H9 (cell line): ENCODE measurements around the gene ARPP19. TPM values are rescaled to one million over a fixed set of nuclear protein-coding genes. Genes with fewer than 3 reads are reported as not detected.

Experiments used
- DNase-seq: peaks from one replicate; pipeline ENCODE4 v3.0.0-alpha.2; 2017
- H2AFZ ChIP-seq: one replicate; pipeline ENCODE4 v1.6.1; 2013; ENCODE audit warnings: mild to moderate bottlenecking, low read length, control low read depth, moderate library complexity
- H2AK5ac ChIP-seq: 2 replicates; pipeline ENCODE4 v1.6.1; 2013; ENCODE audit warnings: low read length, control low read depth, mixed read lengths; ENCODE audit not compliant: insufficient read length
- H2BK120ac ChIP-seq: one replicate; pipeline ENCODE4 v1.6.1; 2013; ENCODE audit warnings: low read depth, mild to moderate bottlenecking, low read length, control low read depth, inconsistent platforms; ENCODE audit not compliant: poor library complexity, severe bottlenecking
- H2BK12ac ChIP-seq: 2 replicates; pipeline ENCODE4 v1.6.1; 2013; ENCODE audit warnings: low read length, control low read depth, mixed read lengths, low read depth; ENCODE audit not compliant: insufficient read length
- H2BK15ac ChIP-seq: 2 replicates; pipeline ENCODE4 v1.6.1; 2013; ENCODE audit warnings: low read depth, low read length, control low read depth
- H2BK20ac ChIP-seq: one replicate; pipeline ENCODE4 v1.6.1; 2013; ENCODE audit warnings: low read depth, mild to moderate bottlenecking, low read length, control low read depth, inconsistent platforms; ENCODE audit not compliant: poor library complexity, severe bottlenecking
- H2BK5ac ChIP-seq: 2 replicates; pipeline ENCODE4 v1.6.1; 2013; ENCODE audit warnings: low read length, control low read depth, mixed read lengths; ENCODE audit not compliant: insufficient read length
- H3K14ac ChIP-seq: 2 replicates; pipeline ENCODE4 v1.6.1; 2013; ENCODE audit warnings: low read length, control low read depth; ENCODE audit not compliant: insufficient read depth
- H3K18ac ChIP-seq: 2 replicates; pipeline ENCODE4 v1.6.1; 2013; ENCODE audit warnings: low read depth, mild to moderate bottlenecking, mixed read lengths, low read length, control low read depth; ENCODE audit not compliant: insufficient read length
- H3K23ac ChIP-seq: 2 replicates; pipeline ENCODE4 v1.6.1; 2013; ENCODE audit warnings: low read length, control low read depth, mixed read lengths, low read depth; ENCODE audit not compliant: insufficient read length
- H3K23me2 ChIP-seq: 2 replicates; pipeline ENCODE4 v1.6.1; 2013; ENCODE audit warnings: low read depth, mild to moderate bottlenecking, mixed read lengths, low read length, control low read depth; ENCODE audit not compliant: insufficient read length, poor library complexity, severe bottlenecking
- H3K27ac ChIP-seq: 2 replicates; pipeline ENCODE4 v1.5.1; 2013; ENCODE audit warnings: low read length, control low read depth, mixed read lengths, low read depth; ENCODE audit not compliant: insufficient read length
- H3K27me3 ChIP-seq: 2 replicates; pipeline ENCODE4 v1.6.1; 2013; ENCODE audit warnings: low read length, control low read depth, inconsistent platforms; ENCODE audit not compliant: insufficient read depth
- H3K4ac ChIP-seq: 2 replicates; pipeline ENCODE4 v1.6.1; 2013; ENCODE audit warnings: low read depth, mild to moderate bottlenecking, control low read depth, inconsistent platforms, low read length, moderate library complexity
- H3K4me1 ChIP-seq: 2 replicates; pipeline ENCODE4 v1.6.1; 2013; ENCODE audit warnings: low read length, control low read depth, inconsistent platforms; ENCODE audit not compliant: insufficient read depth
- H3K4me2 ChIP-seq: 2 replicates; pipeline ENCODE4 v1.6.1; 2013; ENCODE audit warnings: low read length, control low read depth, mixed read lengths; ENCODE audit not compliant: insufficient read length, insufficient read depth
- H3K56ac ChIP-seq: 2 replicates; pipeline ENCODE4 v1.6.1; 2013; ENCODE audit warnings: low read depth, mild to moderate bottlenecking, mixed read lengths, low read length, control low read depth; ENCODE audit not compliant: insufficient read length
- H3K79me1 ChIP-seq: 2 replicates; pipeline ENCODE4 v1.6.1; 2013; ENCODE audit warnings: low read depth, mild to moderate bottlenecking, moderate library complexity, low read length, control low read depth, inconsistent platforms; ENCODE audit not compliant: insufficient read depth, poor library complexity, severe bottlenecking
- H3K79me2 ChIP-seq: 2 replicates; pipeline ENCODE4 v1.6.1; 2013; ENCODE audit warnings: low read length, control low read depth, inconsistent platforms; ENCODE audit not compliant: insufficient read depth
- H3K9ac ChIP-seq: 2 replicates; pipeline ENCODE4 v1.6.1; 2013; ENCODE audit warnings: low read length, control low read depth, mixed read lengths; ENCODE audit not compliant: insufficient read length; ENCODE audit errors: extremely low read depth
- H3K9me3 ChIP-seq: one replicate; pipeline ENCODE4 v1.6.1; 2013; ENCODE audit warnings: low read depth, low read length, inconsistent platforms; ENCODE audit not compliant: control insufficient read depth
- H3T11ph ChIP-seq: one replicate; pipeline ENCODE4 v1.6.1; 2013; ENCODE audit warnings: mild to moderate bottlenecking, low read length, control low read depth, inconsistent platforms
- H4K20me1 ChIP-seq: one replicate; pipeline ENCODE4 v1.6.1; 2013; ENCODE audit not compliant: control insufficient read depth, insufficient read length, insufficient read depth
- H4K5ac ChIP-seq: 2 replicates; pipeline ENCODE4 v1.6.1; 2013; ENCODE audit warnings: low read depth, mild to moderate bottlenecking, mixed read lengths, low read length, control low read depth; ENCODE audit not compliant: insufficient read length
- H4K8ac ChIP-seq: replicated peaks from 2 replicates; pipeline ENCODE4 v1.6.1; 2013; ENCODE audit warnings: low read length, control low read depth, mixed read lengths, low read depth; ENCODE audit not compliant: insufficient read length
- H4K91ac ChIP-seq: 2 replicates; pipeline ENCODE4 v1.6.1; 2013; ENCODE audit warnings: low read depth, mild to moderate bottlenecking, moderate library complexity, mixed read lengths, low read length, control low read depth; ENCODE audit not compliant: insufficient read length
- H3K27ac Mint-ChIP-seq, 3 experiments: 2 replicates in 2 of 3; 3 replicates in 1 of 3; pipeline ENCODE4 v1.8.0; 2020 to 2021; ENCODE audit warnings: mixed read lengths in 3 of 3, mild to moderate bottlenecking in 1 of 3, moderate library complexity in 1 of 3
- H3K27me3 Mint-ChIP-seq: 2 replicates; pipeline ENCODE4 v1.8.0; 2021; ENCODE audit warnings: low read depth, mild to moderate bottlenecking, moderate library complexity, mixed read lengths
- H3K36me3 Mint-ChIP-seq, 3 experiments: 2 replicates in 2 of 3; 3 replicates in 1 of 3; pipeline ENCODE4 v1.8.0; 2020 to 2021; ENCODE audit warnings: low read depth in 3 of 3, mixed read lengths in 3 of 3; ENCODE audit not compliant: insufficient read depth in 1 of 3
- H3K4me1 Mint-ChIP-seq, 2 experiments: 2 replicates each; pipeline ENCODE4 v1.8.0; 2020; ENCODE audit warnings: mixed read lengths in 2 of 2
- H3K4me3 Mint-ChIP-seq, 2 experiments: 2 replicates in 1 of 2; 3 replicates in 1 of 2; pipeline ENCODE4 v1.8.0; 2020 to 2021; ENCODE audit warnings: mild to moderate bottlenecking in 2 of 2, mixed read lengths in 2 of 2, moderate library complexity in 1 of 2
- H3K9me3 Mint-ChIP-seq, 2 experiments: 2 replicates in 1 of 2; 3 replicates in 1 of 2; pipeline ENCODE4 v1.8.0; 2020; ENCODE audit warnings: mild to moderate bottlenecking in 2 of 2, mixed read lengths in 2 of 2, moderate library complexity in 1 of 2
- WGBS: extraction: QIAGEN DNeasy Blood & Tissue Kit; methylation state at CpG from one replicate; pipeline ENCODE4 v1.1.7; 2013; ENCODE audit warnings: missing lambda C conversion rate, low lambda C conversion rate, mixed read lengths; ENCODE audit not compliant: insufficient read length; ENCODE audit errors: extremely low coverage; 5-methylcytosine and 5-hydroxymethylcytosine counted together
- total RNA-seq: library from RNA; stranded (reverse); gene quantifications from 2 replicates; pipeline ENCODE4 v1.2.1, GENCODE V29; 2021
- TF ChIP-seq, protein P1 (sequence below): fragments of 200-600 bp; sonication (generic); conservative IDR thresholded peaks from 3 replicates; pipeline ENCODE4 v1.8.0; 2021; ENCODE audit warnings: antibody characterized with exemption, mild to moderate bottlenecking

ARPP19 gene
- total RNA-seq, 1 experiment from 2014 or later, result 247 TPM

DNA sequence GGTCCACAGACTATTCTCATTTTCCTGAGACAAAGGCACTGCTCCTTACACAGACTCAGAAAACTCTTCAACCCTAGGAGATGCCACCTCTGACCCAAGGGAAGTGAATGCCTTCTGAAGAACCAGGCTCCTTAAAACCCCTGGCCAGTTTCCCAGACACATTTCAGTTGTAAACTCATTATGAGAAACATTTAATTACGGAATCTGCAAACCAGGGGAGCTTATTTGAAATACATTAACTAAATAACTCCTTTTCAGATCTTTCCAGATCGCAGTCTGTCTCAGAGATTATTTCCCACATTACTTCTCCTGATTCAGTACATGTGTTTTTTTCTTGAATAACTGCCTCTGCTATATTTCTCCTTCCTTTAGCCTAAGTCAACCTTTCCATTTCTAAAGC is 57.7 kb downstream of the ARPP19 start:
- Histone ChIP-seq H2BK12ac (no peak overlapping the region), H3K79me1 (no peaks in the 10 kb centered on the region), H3K56ac (no peak overlapping the region), H2BK120ac (no peak overlapping the region), H3K27me3 (no peaks in the 10 kb centered on the region), H3K27ac (no peak overlapping the region), H3K79me2 (no peaks in the 10 kb centered on the region; the same call in 1 of the 2 replicates), H2AFZ (no peak overlapping the region), H3K23me2 (no peaks in the 10 kb centered on the region), H3K9ac (no peak overlapping the region), H3K23ac (no peak overlapping the region), H3K4me2 (no peak overlapping the region), H3K9me3 (no peaks in the 10 kb centered on the region), H3K18ac (no peak overlapping the region), H3K14ac (no peak overlapping the region), H3K4me1 (no peaks in the 10 kb centered on the region), H2BK5ac (no peak overlapping the region), H3K4ac (no peak overlapping the region), H4K20me1 (no peaks in the 10 kb centered on the region), H2BK20ac (no peak overlapping the region), H4K5ac (no peak overlapping the region), H2AK5ac (no peak overlapping the region), H4K8ac (no peak overlapping the region), H4K91ac (no peak overlapping the region), H2BK15ac (no peak overlapping the region), H3T11ph (no peak overlapping the region)
- TF ChIP-seq, protein P1, sequence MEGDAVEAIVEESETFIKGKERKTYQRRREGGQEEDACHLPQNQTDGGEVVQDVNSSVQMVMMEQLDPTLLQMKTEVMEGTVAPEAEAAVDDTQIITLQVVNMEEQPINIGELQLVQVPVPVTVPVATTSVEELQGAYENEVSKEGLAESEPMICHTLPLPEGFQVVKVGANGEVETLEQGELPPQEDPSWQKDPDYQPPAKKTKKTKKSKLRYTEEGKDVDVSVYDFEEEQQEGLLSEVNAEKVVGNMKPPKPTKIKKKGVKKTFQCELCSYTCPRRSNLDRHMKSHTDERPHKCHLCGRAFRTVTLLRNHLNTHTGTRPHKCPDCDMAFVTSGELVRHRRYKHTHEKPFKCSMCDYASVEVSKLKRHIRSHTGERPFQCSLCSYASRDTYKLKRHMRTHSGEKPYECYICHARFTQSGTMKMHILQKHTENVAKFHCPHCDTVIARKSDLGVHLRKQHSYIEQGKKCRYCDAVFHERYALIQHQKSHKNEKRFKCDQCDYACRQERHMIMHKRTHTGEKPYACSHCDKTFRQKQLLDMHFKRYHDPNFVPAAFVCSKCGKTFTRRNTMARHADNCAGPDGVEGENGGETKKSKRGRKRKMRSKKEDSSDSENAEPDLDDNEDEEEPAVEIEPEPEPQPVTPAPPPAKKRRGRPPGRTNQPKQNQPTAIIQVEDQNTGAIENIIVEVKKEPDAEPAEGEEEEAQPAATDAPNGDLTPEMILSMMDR, result no peak
- H3K27ac Mint-ChIP-seq, result no peak overlapping the region; a peak in 2 of 7 replicates
- DNase-seq, result no peak
- no peaks in the 10 kb centered on the region for H3K9me3 Mint-ChIP-seq
- no CpG with 5 or more reads among the region's 2 CpGs for WGBS
- no peak overlapping the region for H3K4me3 Mint-ChIP-seq
- H3K27me3 Mint-ChIP-seq, result no peaks in the 10 kb centered on the region
- H3K4me1 Mint-ChIP-seq, result peaks cover 4 to 21% of the 10 kb centered on the region in 2 experiments; a peak in 3 of 4 replicates
- no peaks in the 10 kb centered on the region for H3K36me3 Mint-ChIP-seq
